A673 (cell line): Measurements from ENCODE around the gene DDX50.

Source experiments
- CTCF ChIP-seq: fragments of 300-800, 200-600 bp; sonication (generic); conservative IDR thresholded peaks from 2 replicates; pipeline ENCODE4 v1.5.1; 2017; ENCODE audit warnings: low read depth, mild to moderate bottlenecking, antibody characterized with exemption, low read length, moderate library complexity, mixed read lengths
- EZH2 ChIP-seq: fragments of 200-600 bp; sonication (generic); IDR thresholded peaks from 2 replicates; pipeline ENCODE4 v1.6.1; 2017; ENCODE audit warnings: borderline replicate concordance, low read depth, mild to moderate bottlenecking, mixed read lengths, antibody characterized with exemption, low read length; ENCODE audit not compliant: poor library complexity, severe bottlenecking

DNA sequence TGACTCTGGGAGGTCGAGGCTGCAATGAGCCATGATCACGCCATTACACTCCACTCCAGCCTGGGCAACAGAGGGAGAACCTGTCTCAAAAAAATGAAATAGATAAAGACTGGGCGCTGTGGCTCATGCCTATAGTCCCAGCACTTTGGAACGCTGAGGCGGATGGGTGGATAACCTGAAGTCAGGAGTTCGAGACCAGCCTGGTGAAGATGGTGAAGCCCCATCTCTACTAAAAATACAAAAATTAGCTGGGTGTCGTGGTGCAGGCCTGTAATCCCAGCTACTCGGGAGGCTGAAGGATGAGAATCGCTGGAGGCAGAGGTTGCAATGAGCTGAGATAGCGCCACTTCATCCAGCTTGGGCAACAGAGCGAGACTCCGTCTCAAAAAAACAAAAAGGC, 53.8 kb downstream of the DDX50 start:
- TF ChIP-seq CTCF (no peak), EZH2 (no peak)
